Ishikawa (cell line): ENCODE data around the gene ARHGAP12.

Source experiments
- CEBPB ChIP-seq: IDR thresholded peaks from 2 replicates; pipeline ENCODE4 v1.6.1; 2012
- CREB1 ChIP-seq: IDR thresholded peaks from 2 replicates; pipeline ENCODE4 v1.6.1; 2012; ENCODE audit warnings: low read depth
- EGR1 ChIP-seq: IDR thresholded peaks from 2 replicates; pipeline ENCODE4 v1.6.1; 2012
- EP300 ChIP-seq: IDR thresholded peaks from 2 replicates; pipeline ENCODE4 v1.6.1; 2012; ENCODE audit warnings: borderline replicate concordance
- FOXM1 ChIP-seq: IDR thresholded peaks from 2 replicates; pipeline ENCODE4 v1.6.1; 2012; ENCODE audit warnings: low read depth, borderline replicate concordance
- MAX ChIP-seq: IDR thresholded peaks from 2 replicates; pipeline ENCODE4 v1.6.1; 2012
- NFIC ChIP-seq: IDR thresholded peaks from 2 replicates; pipeline ENCODE4 v1.6.1; 2012
- RAD21 ChIP-seq: IDR thresholded peaks from 2 replicates; pipeline ENCODE4 v1.6.1; 2012; ENCODE audit warnings: low read depth
- REST ChIP-seq: IDR thresholded peaks from 2 replicates; pipeline ENCODE4 v1.6.1; 2012; ENCODE audit warnings: low read depth, mild to moderate bottlenecking
- TAF1 ChIP-seq: IDR thresholded peaks from 2 replicates; pipeline ENCODE4 v1.6.1; 2012; ENCODE audit warnings: low read depth, mild to moderate bottlenecking
- TCF12 ChIP-seq: IDR thresholded peaks from 2 replicates; pipeline ENCODE4 v1.6.1; 2012; ENCODE audit warnings: low read depth
- TEAD4 ChIP-seq: IDR thresholded peaks from 2 replicates; pipeline ENCODE4 v1.6.1; 2012
- USF1 ChIP-seq: IDR thresholded peaks from 2 replicates; pipeline ENCODE4 v1.6.1; 2012
- YY1 ChIP-seq: IDR thresholded peaks from 2 replicates; pipeline ENCODE4 v1.6.1; 2012; ENCODE audit warnings: low read depth
- ZBTB7A ChIP-seq: IDR thresholded peaks from 2 replicates; pipeline ENCODE4 v1.6.1; 2012; ENCODE audit warnings: low read depth

The ARHGAP12 gene

GRCh38 chr10:31959461-31960173, 31.0 kb upstream of the ARHGAP12 start:
- TF ChIP-seq YY1 (no peak), FOXM1 (no peak), NFIC (no peak)

GRCh38 chr10:31958856-31959255, 30.2 kb upstream of the ARHGAP12 start:
- no peak for TF ChIP-seq EP300

- no peak for TF ChIP-seq USF1
- 0 out of 2 replicates have a peak, but pooled peaks have one; percentile 23 for TF ChIP-seq CEBPB
These were observed 27.7 kb upstream of the ARHGAP12 start for GRCh38 chr10:31956200-31956946.

- TF ChIP-seq TCF12, result no peak
- TF ChIP-seq TAF1, result no peak
- no peak for TF ChIP-seq CREB1
- no peak for TF ChIP-seq NFIC
- no peak for TF ChIP-seq EP300
- no peak for TF ChIP-seq YY1
- TF ChIP-seq EGR1, result no peak
- no peak for TF ChIP-seq REST
These were observed 26.0 kb upstream of the ARHGAP12 start for GRCh38 chr10:31954410-31955191.

- no peak for TF ChIP-seq RAD21
- no peak for TF ChIP-seq EGR1
- no peak for TF ChIP-seq ZBTB7A
These were observed 24.8 kb upstream of the ARHGAP12 start for GRCh38 chr10:31953480-31953879.

GRCh38 chr10:31953080-31953479, 24.4 kb upstream of the ARHGAP12 start:
- no peak for TF ChIP-seq CREB1
- no peak for TF ChIP-seq MAX
- no peak for TF ChIP-seq EGR1
- no peak for TF ChIP-seq FOXM1
- no peak for TF ChIP-seq CEBPB
- TF ChIP-seq EP300, result no peak
- TF ChIP-seq TEAD4, result no peak
- TF ChIP-seq RAD21, result no peak
- TF ChIP-seq ZBTB7A, result no peak
- TF ChIP-seq USF1, result no peak
- no peak for TF ChIP-seq TCF12
- no peak for TF ChIP-seq REST
- TF ChIP-seq NFIC, result no peak
- no peak for TF ChIP-seq TAF1

GRCh38 chr10:31952066-31952465, 23.4 kb upstream of the ARHGAP12 start:
- TF ChIP-seq CEBPB (no peak), EP300 (no peak), YY1 (no peak), REST (no peak), USF1 (no peak)
